ENCODE measurements around the gene CHD5. TPM values are rescaled to one million over a fixed set of nuclear protein-coding genes. Genes with fewer than 3 reads are reported as not detected.

Gene CHD5
- total RNA-seq, 4 donors from 2014 or later: 0.14 to 1.6 (median 1.2) TPM

GRCh38 chr1:6151291-6151822, 28.8 kb downstream of the CHD5 start:
- Histone ChIP-seq H3K36me3 (no peaks in the 10 kb centered on the region), H3K27me3 (peaks cover 30% of the 10 kb centered on the region), H3K9me3 (no peaks in the 10 kb centered on the region), H3K4me3 (no peak overlapping the region), H3K4me1 (peaks cover 0 to 10% (median 5%) of the 10 kb centered on the region in 4 donors), H3K27ac (no peak overlapping the region)
- intact Hi-C loops (cut with DNase I; ENCODE audit: low total_unique reads): no loop called here
- TF ChIP-seq, protein P1, sequence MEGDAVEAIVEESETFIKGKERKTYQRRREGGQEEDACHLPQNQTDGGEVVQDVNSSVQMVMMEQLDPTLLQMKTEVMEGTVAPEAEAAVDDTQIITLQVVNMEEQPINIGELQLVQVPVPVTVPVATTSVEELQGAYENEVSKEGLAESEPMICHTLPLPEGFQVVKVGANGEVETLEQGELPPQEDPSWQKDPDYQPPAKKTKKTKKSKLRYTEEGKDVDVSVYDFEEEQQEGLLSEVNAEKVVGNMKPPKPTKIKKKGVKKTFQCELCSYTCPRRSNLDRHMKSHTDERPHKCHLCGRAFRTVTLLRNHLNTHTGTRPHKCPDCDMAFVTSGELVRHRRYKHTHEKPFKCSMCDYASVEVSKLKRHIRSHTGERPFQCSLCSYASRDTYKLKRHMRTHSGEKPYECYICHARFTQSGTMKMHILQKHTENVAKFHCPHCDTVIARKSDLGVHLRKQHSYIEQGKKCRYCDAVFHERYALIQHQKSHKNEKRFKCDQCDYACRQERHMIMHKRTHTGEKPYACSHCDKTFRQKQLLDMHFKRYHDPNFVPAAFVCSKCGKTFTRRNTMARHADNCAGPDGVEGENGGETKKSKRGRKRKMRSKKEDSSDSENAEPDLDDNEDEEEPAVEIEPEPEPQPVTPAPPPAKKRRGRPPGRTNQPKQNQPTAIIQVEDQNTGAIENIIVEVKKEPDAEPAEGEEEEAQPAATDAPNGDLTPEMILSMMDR (IDR thresholded peaks at IDR 0.05): no peak
- TF ChIP-seq POLR2AphosphoS5 (IDR thresholded peaks at IDR 0.05): no peak
- TF ChIP-seq EP300 (IDR thresholded peaks at IDR 0.05; ENCODE audit: low read depth): no peak
- no peak for TF ChIP-seq POLR2A (IDR thresholded peaks at IDR 0.05)
- 86 to 100% methylated on average over 1 to 9 of the region's 9 CpGs for WGBS, 2 donors (ENCODE audit: low coverage in 1 of 2)
- DNase-seq: no peak
- in situ Hi-C loops (cut with MboI; ENCODE audit: low pct_ligation_motif_present in 1 of 4, low pct_unique_long_range_greater_than_20kb in 1 of 4, low sequenced_read_pairs in 3 of 4): no loop called here

DNA sequence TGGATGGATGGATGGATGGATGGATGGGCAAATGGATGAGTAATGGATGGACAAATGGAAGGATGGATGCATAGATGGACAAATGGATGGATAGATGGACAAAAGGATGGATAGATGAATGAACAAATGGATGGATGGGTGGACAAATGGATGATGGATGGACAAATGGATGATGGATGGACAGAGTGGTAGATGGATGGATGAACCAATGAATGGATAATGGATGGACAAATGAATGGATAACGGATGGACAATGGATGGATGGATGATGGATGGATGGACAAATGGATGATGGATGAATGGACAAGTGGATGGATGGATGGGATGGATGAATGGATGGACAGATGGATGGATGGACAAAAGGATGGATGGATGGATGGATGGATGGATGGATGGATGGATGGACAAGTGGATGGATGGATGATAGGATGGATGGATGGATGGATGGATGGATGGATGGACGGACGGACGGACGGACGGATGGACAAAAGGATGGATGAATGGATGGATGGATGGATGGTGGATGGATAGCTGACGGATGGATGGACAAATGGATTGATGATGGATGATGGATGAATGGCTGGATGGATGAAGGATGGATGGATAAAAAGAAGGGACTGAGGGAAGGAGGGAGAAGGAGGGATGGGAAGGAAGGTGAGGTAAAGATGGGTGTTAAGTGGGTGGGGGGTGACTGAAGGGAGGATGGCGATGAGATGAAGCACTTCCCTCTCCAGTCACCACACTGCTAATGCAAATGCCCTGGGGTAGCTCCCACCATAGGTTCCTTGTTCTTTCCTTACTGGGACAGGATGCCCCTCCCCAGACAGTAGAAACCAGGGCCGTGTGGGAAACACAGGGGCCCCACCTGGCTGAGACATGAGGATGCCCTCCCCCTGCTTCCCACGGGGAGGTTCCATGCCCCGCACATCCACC, 29.8 kb downstream of the CHD5 start:
- DNase-seq: no peak
- intact Hi-C loops (cut with DNase I; ENCODE audit: low total_unique reads) (no loop called here), in situ Hi-C loops (cut with MboI; ENCODE audit: low pct_ligation_motif_present in 1 of 4, low pct_unique_long_range_greater_than_20kb in 1 of 4, low sequenced_read_pairs in 3 of 4) (no loop called here)
- Histone ChIP-seq H3K36me3 (no peaks in the 10 kb centered on the region), H3K27me3 (peaks cover 30% of the 10 kb centered on the region), H3K27ac (no peak overlapping the region), H3K4me1 (peaks cover 0 to 10% (median 5%) of the 10 kb centered on the region in 4 donors), H3K9me3 (no peaks in the 10 kb centered on the region), H3K4me3 (no peak overlapping the region)
- TF ChIP-seq POLR2AphosphoS5 (IDR thresholded peaks at IDR 0.05) (no peak), POLR2A (IDR thresholded peaks at IDR 0.05) (no peak), EP300 (IDR thresholded peaks at IDR 0.05; ENCODE audit: low read depth) (no peak)
- TF ChIP-seq, protein P1 (IDR thresholded peaks at IDR 0.05): no peak
- 71 to 91% methylated on average over 7 to 11 of the region's 11 CpGs for WGBS, 2 donors (ENCODE audit: low coverage in 1 of 2)

DNA sequence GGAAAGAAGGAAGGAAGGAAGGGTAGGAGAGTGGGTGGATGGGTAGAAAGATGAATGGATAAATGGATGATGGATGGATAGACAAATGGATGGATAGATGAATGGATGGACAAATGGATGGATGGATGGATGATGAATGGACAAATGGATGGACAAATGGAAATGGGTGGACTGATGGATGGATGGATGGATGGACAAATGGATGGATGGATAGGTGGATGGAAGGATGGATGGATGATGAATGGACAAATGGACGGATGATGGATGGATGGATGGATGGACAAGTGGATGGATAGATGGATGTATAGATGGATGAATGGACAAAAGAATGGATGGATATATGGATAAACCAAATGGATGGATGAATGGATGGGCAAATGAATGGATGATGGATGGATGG, 30.5 kb downstream of the CHD5 start:
- intact Hi-C loops (cut with DNase I; ENCODE audit: low total_unique reads): no loop called here
- H3K27ac ChIP-seq: no peak overlapping the region
- H3K4me1 ChIP-seq: peaks cover 0 to 10% (median 5%) of the 10 kb centered on the region in 4 donors
- 94 to 100% methylated on average over 1 of the region's 1 CpG for WGBS, 2 donors (ENCODE audit: low coverage in 1 of 2)
- in situ Hi-C loops (cut with MboI; ENCODE audit: low pct_ligation_motif_present in 1 of 4, low pct_unique_long_range_greater_than_20kb in 1 of 4, low sequenced_read_pairs in 3 of 4): no loop called here
- peaks cover 30% of the 10 kb centered on the region for H3K27me3 ChIP-seq
- no peaks in the 10 kb centered on the region for H3K9me3 ChIP-seq
- TF ChIP-seq POLR2A (IDR thresholded peaks at IDR 0.05) (no peak), POLR2AphosphoS5 (IDR thresholded peaks at IDR 0.05) (no peak)
- TF ChIP-seq, protein P1 (IDR thresholded peaks at IDR 0.05): no peak
- H3K4me3 ChIP-seq: no peak overlapping the region
- H3K36me3 ChIP-seq: no peaks in the 10 kb centered on the region
- no peak for DNase-seq

DNA sequence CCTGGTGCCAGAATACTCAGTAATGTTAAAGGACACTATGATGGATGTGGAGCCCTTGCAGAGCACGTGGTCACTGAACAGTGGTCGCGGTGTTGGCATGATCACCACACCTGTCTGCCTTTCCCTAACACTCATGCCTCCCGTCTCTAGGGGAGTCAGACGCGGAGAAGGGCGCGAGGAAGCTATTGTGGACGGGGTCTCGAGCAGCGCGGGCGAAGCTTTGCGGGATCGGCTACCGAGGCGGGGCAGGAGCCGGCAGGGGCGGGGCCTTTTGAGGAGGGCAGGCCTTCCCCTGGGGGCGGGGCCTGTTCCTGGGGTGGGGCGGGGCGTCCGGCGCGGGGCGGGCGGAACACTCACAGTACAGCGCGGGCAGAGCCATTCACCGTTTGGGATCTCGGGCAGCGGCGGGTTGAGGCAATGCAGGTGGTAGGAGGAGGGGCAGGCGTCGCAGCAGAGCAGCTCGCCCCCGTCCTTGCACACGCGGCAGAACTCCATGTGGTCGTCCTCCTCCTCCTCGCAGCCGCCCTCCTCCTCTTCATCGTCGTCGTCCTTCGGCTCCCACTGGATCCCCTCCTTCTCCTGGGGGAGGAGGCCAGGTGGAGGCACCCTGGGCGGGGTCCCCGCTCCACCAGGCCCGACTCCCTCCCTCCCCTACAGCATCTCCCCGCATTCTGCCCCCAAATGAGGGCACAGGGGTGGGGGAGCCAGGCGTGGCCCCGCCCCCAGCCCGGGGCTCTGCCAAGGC, 31.5 kb downstream of the CHD5 start:
- H3K27ac ChIP-seq: no peak overlapping the region
- intact Hi-C loops (cut with DNase I; ENCODE audit: low total_unique reads): no loop called here
- WGBS, 2 donors (ENCODE audit: low coverage in 1 of 2): 11% methylated on average over 47 of the region's 53 CpGs; no CpG with 5 or more reads in 1 of the 2 donors
- H3K4me3 ChIP-seq: peak overlapping the region in 1 of 4 donors; percentile 22
- H3K27me3 ChIP-seq: peaks cover 30% of the 10 kb centered on the region
- peaks cover 0 to 10% (median 5%) of the 10 kb centered on the region in 4 donors for H3K4me1 ChIP-seq
- no peaks in the 10 kb centered on the region for H3K36me3 ChIP-seq
- DNase-seq: peak; percentile 64
- H3K9me3 ChIP-seq: no peaks in the 10 kb centered on the region
- in situ Hi-C loops (cut with MboI; ENCODE audit: low pct_ligation_motif_present in 1 of 4, low pct_unique_long_range_greater_than_20kb in 1 of 4, low sequenced_read_pairs in 3 of 4): no loop called here
- TF ChIP-seq EP300 (IDR thresholded peaks at IDR 0.05; ENCODE audit: low read depth) (no peak), POLR2AphosphoS5 (IDR thresholded peaks at IDR 0.05) (no peak), POLR2A (IDR thresholded peaks at IDR 0.05) (no peak)
- TF ChIP-seq, protein P1 (IDR thresholded peaks at IDR 0.05): no peak
